K562 (cell line): ENCODE data around the gene RBPJL. TPM values are rescaled to one million over a fixed set of nuclear protein-coding genes. Genes with fewer than 3 reads are reported as not detected.
A peak's percentile ranks its signal among the peaks of the same experiment; 100 is the strongest.

ENCODE experiments used
- ATF1 ChIP-seq, 2 experiments: fragments of 450-650 bp in 1 of 2; IDR thresholded peaks; 2 replicates each; pipeline ENCODE4 v1.6.1; 2016; ENCODE audit warnings: missing compliant biosample characterization in 1 of 2, missing genetic modification characterization in 1 of 2
- CREM ChIP-seq: IDR thresholded peaks from 2 replicates; pipeline ENCODE4 v1.6.1; 2014; ENCODE audit warnings: antibody characterized with exemption, low read depth
- FOXP1 ChIP-seq: sonication (generic); formaldehyde crosslinking; IDR thresholded peaks from 2 replicates; pipeline ENCODE4 v1.8.0; 2022; ENCODE audit warnings: mild to moderate bottlenecking, missing genetic modification reagents
- KLF6 ChIP-seq: fragments of 250-450 bp; sonication (Bioruptor Pico); IDR thresholded peaks from 2 replicates; pipeline ENCODE4 v1.4.0; 2020; ENCODE audit warnings: mild to moderate bottlenecking, moderate library complexity, borderline replicate concordance
- PRMT5 ChIP-seq: sonication (generic); formaldehyde crosslinking; IDR thresholded peaks from 2 replicates; pipeline ENCODE4 v1.5.0; 2020; ENCODE audit warnings: missing genetic modification reagents
- SOX6 ChIP-seq: fragments of 450-650 bp; IDR thresholded peaks from 2 replicates; pipeline ENCODE4 v1.6.1; 2014; ENCODE audit warnings: mild to moderate bottlenecking
- TRIM28 ChIP-seq: fragments of 450-650 bp; IDR thresholded peaks from 2 replicates; pipeline ENCODE4 v1.6.1; 2017
- ZKSCAN1 ChIP-seq: fragments of 150-350 bp; IDR thresholded peaks from 2 replicates; pipeline ENCODE4 v1.6.1; 2016; ENCODE audit warnings: low read depth, low read length
- ZNF41 ChIP-seq: fragments of 250-450 bp; sonication (Bioruptor Pico); conservative IDR thresholded peaks from 2 replicates; pipeline ENCODE4 v1.4.0; 2020; ENCODE audit warnings: mild to moderate bottlenecking
- ZNF561 ChIP-seq: fragments of 450-650 bp; formaldehyde crosslinking; conservative IDR thresholded peaks from 2 replicates; pipeline ENCODE4 v1.4.0; 2020; ENCODE audit warnings: mild to moderate bottlenecking, moderate library complexity
- ZNF766 ChIP-seq: fragments of 200-800 bp; sonication (Bioruptor generic); conservative IDR thresholded peaks from 2 replicates; pipeline ENCODE4 v1.6.1; 2016; ENCODE audit warnings: missing genetic modification characterization, missing compliant biosample characterization
- polyA plus RNA-seq, 8 experiments: library from polyadenylated mRNA; depleted of rRNA in 4 of 8; stranded (reverse) in 5 of 8; unstranded in 3 of 8; fragments of >200 nt; fragmentation: Nextera tagmentation in 2 of 8; fragmentation: Illumina TruSeq in 1 of 8; extraction: Ambion mirVana in 2 of 8; extraction: Trizol in 1 of 8; gene quantifications; 2 replicates each; pipeline versions ENCODE4 v1.2.1 to v1.2.3, GENCODE V29; 2011 to 2014; ENCODE audit warnings: inconsistent platforms in 1 of 8, missing spikeins in 1 of 8
- total RNA-seq, 7 experiments: library from RNA; depleted of rRNA in 6 of 7; stranded (reverse); fragments of >200 nt in 6 of 7; fragmentation: Illumina TruSeq in 2 of 7; extraction: Trizol in 2 of 7; gene quantifications; 2 replicates each; pipeline versions ENCODE4 v1.2.1 to v1.2.3, GENCODE V29; 2011 to 2021; ENCODE audit warnings: low replicate concordance in 1 of 7
- TF ChIP-seq, protein P1 (sequence below): sonication (generic); formaldehyde crosslinking; IDR thresholded peaks from 2 replicates; pipeline ENCODE4 v1.9.0; 2022; ENCODE audit warnings: mild to moderate bottlenecking, missing genetic modification reagents
- TF ChIP-seq, protein P2 (sequence below): fragments of 450-650 bp; IDR thresholded peaks from 2 replicates; pipeline ENCODE4 v1.6.1; 2017; ENCODE audit warnings: antibody characterized with exemption, mild to moderate bottlenecking
- TF ChIP-seq, protein P3 (sequence below): fragments of 450-650 bp; IDR thresholded peaks from 2 replicates; pipeline ENCODE4 v1.6.1; 2014; ENCODE audit warnings: low read depth, mild to moderate bottlenecking, moderate library complexity, borderline replicate concordance
- TF ChIP-seq, protein P4 (sequence below): fragments of 450-650 bp; conservative IDR thresholded peaks from 2 replicates; pipeline ENCODE4 v1.6.1; 2016; ENCODE audit warnings: missing genetic modification characterization, low read depth, mild to moderate bottlenecking, control low read depth, missing compliant biosample characterization
- TF ChIP-seq, protein P5 (sequence below): fragments of 450-650 bp; formaldehyde crosslinking; IDR thresholded peaks from 2 replicates; pipeline ENCODE4 v1.4.0; 2020; ENCODE audit warnings: mild to moderate bottlenecking, moderate library complexity
- TF ChIP-seq, protein P6 (sequence below): fragments of 450-650 bp; IDR thresholded peaks from 2 replicates; pipeline ENCODE4 v1.6.1; 2016

RBPJL gene
- total and polyA plus RNA-seq, 9 of the 15 experiments (the other 6 are each of a cell fraction or from before 2014, with no cell fraction given), result not detected

DNA sequence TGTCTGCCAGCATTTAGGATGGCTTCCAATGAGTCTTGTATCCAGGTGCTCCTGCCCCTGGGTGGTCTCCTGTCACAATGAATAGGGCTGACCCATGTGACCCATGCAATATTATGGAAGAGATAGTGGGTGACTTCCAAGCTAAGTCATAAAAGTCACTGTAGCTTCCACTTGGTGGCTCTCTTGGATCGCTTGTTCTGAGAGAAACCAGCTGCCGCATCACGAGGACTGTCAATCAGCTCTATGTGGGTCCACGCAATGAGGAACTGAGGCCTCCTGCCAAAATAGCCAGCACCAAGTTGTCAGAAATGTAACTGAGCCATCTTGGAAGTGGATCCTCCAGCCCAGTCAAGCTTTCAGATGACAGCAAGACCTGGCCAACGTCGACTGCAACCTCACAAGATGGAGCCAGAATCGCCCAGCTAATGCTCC, 16.3 kb downstream of the RBPJL start (continued):
- TF ChIP-seq ZNF41 (CRISPR knock-in tag), result 0 out of 2 replicates have a peak, but pooled peaks have one; percentile 53
- TF ChIP-seq ZNF561, result no peak
- no peak for TF ChIP-seq ATF1 (CRISPR knock-in tag; IDR thresholded peaks at IDR 0.05)
- TF ChIP-seq ATF1 (tag; IDR thresholded peaks at IDR 0.05), result peak; percentile 63
- no peak for TF ChIP-seq PRMT5 (CRISPR knock-in tag)
- peak; percentile 71; the same call in 1 of the 2 replicates for TF ChIP-seq KLF6
- 0 out of 2 replicates have a peak, but pooled peaks have one; percentile 54 for TF ChIP-seq SOX6
- TF ChIP-seq ZKSCAN1, result 0 out of 2 replicates have a peak, but pooled peaks have one; percentile 17
- 0 out of 2 replicates have a peak, but pooled peaks have one; percentile 39 for TF ChIP-seq ZNF766 (CRISPR knock-in tag)
- TF ChIP-seq CREM, result 0 out of 2 replicates have a peak, but pooled peaks have one; percentile 39
- TF ChIP-seq, protein P1, sequence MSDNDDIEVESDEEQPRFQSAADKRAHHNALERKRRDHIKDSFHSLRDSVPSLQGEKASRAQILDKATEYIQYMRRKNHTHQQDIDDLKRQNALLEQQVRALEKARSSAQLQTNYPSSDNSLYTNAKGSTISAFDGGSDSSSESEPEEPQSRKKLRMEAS (CRISPR knock-in tag), result peak; percentile 57; the same call in 1 of the 2 replicates
- TF ChIP-seq, protein P2, sequence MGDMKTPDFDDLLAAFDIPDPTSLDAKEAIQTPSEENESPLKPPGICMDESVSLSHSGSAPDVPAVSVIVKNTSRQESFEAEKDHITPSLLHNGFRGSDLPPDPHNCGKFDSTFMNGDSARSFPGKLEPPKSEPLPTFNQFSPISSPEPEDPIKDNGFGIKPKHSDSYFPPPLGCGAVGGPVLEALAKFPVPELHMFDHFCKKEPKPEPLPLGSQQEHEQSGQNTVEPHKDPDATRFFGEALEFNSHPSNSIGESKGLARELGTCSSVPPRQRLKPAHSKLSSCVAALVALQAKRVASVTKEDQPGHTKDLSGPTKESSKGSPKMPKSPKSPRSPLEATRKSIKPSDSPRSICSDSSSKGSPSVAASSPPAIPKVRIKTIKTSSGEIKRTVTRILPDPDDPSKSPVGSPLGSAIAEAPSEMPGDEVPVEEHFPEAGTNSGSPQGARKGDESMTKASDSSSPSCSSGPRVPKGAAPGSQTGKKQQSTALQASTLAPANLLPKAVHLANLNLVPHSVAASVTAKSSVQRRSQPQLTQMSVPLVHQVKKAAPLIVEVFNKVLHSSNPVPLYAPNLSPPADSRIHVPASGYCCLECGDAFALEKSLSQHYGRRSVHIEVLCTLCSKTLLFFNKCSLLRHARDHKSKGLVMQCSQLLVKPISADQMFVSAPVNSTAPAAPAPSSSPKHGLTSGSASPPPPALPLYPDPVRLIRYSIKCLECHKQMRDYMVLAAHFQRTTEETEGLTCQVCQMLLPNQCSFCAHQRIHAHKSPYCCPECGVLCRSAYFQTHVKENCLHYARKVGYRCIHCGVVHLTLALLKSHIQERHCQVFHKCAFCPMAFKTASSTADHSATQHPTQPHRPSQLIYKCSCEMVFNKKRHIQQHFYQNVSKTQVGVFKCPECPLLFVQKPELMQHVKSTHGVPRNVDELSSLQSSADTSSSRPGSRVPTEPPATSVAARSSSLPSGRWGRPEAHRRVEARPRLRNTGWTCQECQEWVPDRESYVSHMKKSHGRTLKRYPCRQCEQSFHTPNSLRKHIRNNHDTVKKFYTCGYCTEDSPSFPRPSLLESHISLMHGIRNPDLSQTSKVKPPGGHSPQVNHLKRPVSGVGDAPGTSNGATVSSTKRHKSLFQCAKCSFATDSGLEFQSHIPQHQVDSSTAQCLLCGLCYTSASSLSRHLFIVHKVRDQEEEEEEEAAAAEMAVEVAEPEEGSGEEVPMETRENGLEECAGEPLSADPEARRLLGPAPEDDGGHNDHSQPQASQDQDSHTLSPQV, result peak; percentile 87
- TF ChIP-seq FOXP1 (CRISPR knock-in tag), result no peak
- no peak for TF ChIP-seq TRIM28
- TF ChIP-seq, protein P3, sequence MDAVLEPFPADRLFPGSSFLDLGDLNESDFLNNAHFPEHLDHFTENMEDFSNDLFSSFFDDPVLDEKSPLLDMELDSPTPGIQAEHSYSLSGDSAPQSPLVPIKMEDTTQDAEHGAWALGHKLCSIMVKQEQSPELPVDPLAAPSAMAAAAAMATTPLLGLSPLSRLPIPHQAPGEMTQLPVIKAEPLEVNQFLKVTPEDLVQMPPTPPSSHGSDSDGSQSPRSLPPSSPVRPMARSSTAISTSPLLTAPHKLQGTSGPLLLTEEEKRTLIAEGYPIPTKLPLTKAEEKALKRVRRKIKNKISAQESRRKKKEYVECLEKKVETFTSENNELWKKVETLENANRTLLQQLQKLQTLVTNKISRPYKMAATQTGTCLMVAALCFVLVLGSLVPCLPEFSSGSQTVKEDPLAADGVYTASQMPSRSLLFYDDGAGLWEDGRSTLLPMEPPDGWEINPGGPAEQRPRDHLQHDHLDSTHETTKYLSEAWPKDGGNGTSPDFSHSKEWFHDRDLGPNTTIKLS, result peak; percentile 76
- TF ChIP-seq, protein P4, sequence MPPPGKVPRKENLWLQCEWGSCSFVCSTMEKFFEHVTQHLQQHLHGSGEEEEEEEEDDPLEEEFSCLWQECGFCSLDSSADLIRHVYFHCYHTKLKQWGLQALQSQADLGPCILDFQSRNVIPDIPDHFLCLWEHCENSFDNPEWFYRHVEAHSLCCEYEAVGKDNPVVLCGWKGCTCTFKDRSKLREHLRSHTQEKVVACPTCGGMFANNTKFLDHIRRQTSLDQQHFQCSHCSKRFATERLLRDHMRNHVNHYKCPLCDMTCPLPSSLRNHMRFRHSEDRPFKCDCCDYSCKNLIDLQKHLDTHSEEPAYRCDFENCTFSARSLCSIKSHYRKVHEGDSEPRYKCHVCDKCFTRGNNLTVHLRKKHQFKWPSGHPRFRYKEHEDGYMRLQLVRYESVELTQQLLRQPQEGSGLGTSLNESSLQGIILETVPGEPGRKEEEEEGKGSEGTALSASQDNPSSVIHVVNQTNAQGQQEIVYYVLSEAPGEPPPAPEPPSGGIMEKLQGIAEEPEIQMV (tag), result peak; percentile 50; the same call in 1 of the 2 replicates
- TF ChIP-seq, protein P5, sequence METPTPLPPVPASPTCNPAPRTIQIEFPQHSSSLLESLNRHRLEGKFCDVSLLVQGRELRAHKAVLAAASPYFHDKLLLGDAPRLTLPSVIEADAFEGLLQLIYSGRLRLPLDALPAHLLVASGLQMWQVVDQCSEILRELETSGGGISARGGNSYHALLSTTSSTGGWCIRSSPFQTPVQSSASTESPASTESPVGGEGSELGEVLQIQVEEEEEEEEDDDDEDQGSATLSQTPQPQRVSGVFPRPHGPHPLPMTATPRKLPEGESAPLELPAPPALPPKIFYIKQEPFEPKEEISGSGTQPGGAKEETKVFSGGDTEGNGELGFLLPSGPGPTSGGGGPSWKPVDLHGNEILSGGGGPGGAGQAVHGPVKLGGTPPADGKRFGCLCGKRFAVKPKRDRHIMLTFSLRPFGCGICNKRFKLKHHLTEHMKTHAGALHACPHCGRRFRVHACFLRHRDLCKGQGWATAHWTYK (CRISPR knock-in tag), result 0 out of 2 replicates have a peak, but pooled peaks have one; percentile 21
- TF ChIP-seq, protein P6, sequence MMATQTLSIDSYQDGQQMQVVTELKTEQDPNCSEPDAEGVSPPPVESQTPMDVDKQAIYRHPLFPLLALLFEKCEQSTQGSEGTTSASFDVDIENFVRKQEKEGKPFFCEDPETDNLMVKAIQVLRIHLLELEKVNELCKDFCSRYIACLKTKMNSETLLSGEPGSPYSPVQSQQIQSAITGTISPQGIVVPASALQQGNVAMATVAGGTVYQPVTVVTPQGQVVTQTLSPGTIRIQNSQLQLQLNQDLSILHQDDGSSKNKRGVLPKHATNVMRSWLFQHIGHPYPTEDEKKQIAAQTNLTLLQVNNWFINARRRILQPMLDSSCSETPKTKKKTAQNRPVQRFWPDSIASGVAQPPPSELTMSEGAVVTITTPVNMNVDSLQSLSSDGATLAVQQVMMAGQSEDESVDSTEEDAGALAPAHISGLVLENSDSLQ, result peak; percentile 98
